SK-N-SH (cell line): ENCODE measurements around the gene CALCR. TPM values are rescaled to one million over a fixed set of nuclear protein-coding genes. Genes with fewer than 3 reads are reported as not detected.

ENCODE experiments used
- CTCF ChIA-PET: fragments of 300-600, 350-600 bp; formaldehyde crosslinking; extraction: SDS; loops from one replicate; lab custom pipeline; 2021; lab: Yijun Ruan, JAX
- POLR2A ChIA-PET: fragments of 350-600 bp; sonication (Branson Sonifier 250); formaldehyde crosslinking; extraction: SDS; loops from one replicate; lab custom pipeline; 2020; ENCODE audit warnings: antibody characterized with exemption, inconsistent platforms; lab: Yijun Ruan, JAX
- DNase-seq: peaks from one replicate; pipeline ENCODE4 v3.0.0; 2012
- H2AFZ ChIP-seq: fragments of 200-600 bp; sonication (generic); 2 replicates; pipeline ENCODE4 v1.8.1; 2016; ENCODE audit warnings: antibody characterized with exemption, mild to moderate bottlenecking, low read depth
- H3F3A ChIP-seq: fragments of 200-600 bp; sonication (generic); replicated peaks from 2 replicates; pipeline ENCODE3; 2016; ENCODE audit warnings: antibody characterized with exemption, mild to moderate bottlenecking; ENCODE audit not compliant: insufficient read depth
- H3K27ac ChIP-seq, 2 experiments: fragments of 200-500 bp in 1 of 2; fragments of 200-600 bp in 1 of 2; sonication (Bioruptor generic) in 1 of 2; sonication (generic), shearing (Covaris generic) in 1 of 2; 2 replicates each; pipeline versions ENCODE4 v1.5.1 to v1.6.1; 2014 to 2016; ENCODE audit warnings: low read depth in 2 of 2, inconsistent platforms in 1 of 2, low read length in 1 of 2, mild to moderate bottlenecking in 1 of 2, mixed read lengths in 1 of 2
- H3K27me3 ChIP-seq: fragments of 200-600 bp; sonication (generic), shearing (Covaris generic); 2 replicates; pipeline ENCODE4 v1.6.1; 2016; ENCODE audit warnings: mixed run types; ENCODE audit not compliant: insufficient read depth
- H3K36me3 ChIP-seq, 2 experiments: fragments of 200-500 bp in 1 of 2; fragments of 200-600 bp in 1 of 2; sonication (Bioruptor generic) in 1 of 2; sonication (generic) in 1 of 2; replicated peaks in 1 of 2; 2 replicates each; pipeline versions ENCODE3 to v1.5.1; 2014 to 2016; ENCODE audit warnings: low read length in 1 of 2, mild to moderate bottlenecking in 1 of 2; ENCODE audit not compliant: insufficient read depth in 2 of 2, control insufficient read depth in 1 of 2
- H3K4me1 ChIP-seq, 2 experiments: fragments of 200-500 bp in 1 of 2; fragments of 200-600 bp in 1 of 2; sonication (Bioruptor generic) in 1 of 2; sonication (generic), shearing (Covaris generic) in 1 of 2; 2 replicates each; pipeline versions ENCODE4 v1.5.1 to v1.6.1; 2014 to 2016; ENCODE audit warnings: low read depth in 1 of 2, low read length in 1 of 2, mixed run types in 1 of 2; ENCODE audit not compliant: insufficient read depth in 2 of 2, control insufficient read depth in 1 of 2
- H3K4me2 ChIP-seq: fragments of 200-600 bp; sonication (generic), shearing (Covaris generic); 2 replicates; pipeline ENCODE4 v1.6.1; 2017; ENCODE audit warnings: mixed run types
- H3K4me3 ChIP-seq, 2 experiments: fragments of 200-500 bp in 1 of 2; fragments of 200-600 bp in 1 of 2; sonication (Bioruptor generic) in 1 of 2; sonication (generic), shearing (Covaris generic) in 1 of 2; 2 replicates each; pipeline versions ENCODE4 v1.5.1 to v1.8.1; 2014 to 2016; ENCODE audit warnings: low read depth in 2 of 2, inconsistent platforms in 1 of 2, low read length in 1 of 2, mild to moderate bottlenecking in 1 of 2, mixed read lengths in 1 of 2, moderate library complexity in 1 of 2
- H3K79me2 ChIP-seq: fragments of 200-600 bp; sonication (generic); 2 replicates; pipeline ENCODE4 v1.8.1; 2017; ENCODE audit warnings: mild to moderate bottlenecking; ENCODE audit not compliant: insufficient read depth
- H3K9ac ChIP-seq: fragments of 200-600 bp; sonication (generic); 2 replicates; pipeline ENCODE4 v1.6.1; 2017; ENCODE audit warnings: mixed run types
- H3K9me2 ChIP-seq: fragments of 200-600 bp; sonication (generic); 2 replicates; pipeline ENCODE4 v1.6.1; 2017; ENCODE audit warnings: mixed run types
- H3K9me3 ChIP-seq: fragments of 200-600 bp; sonication (generic); 2 replicates; pipeline ENCODE4 v1.6.1; 2017; ENCODE audit warnings: mixed run types, mild to moderate bottlenecking, moderate library complexity
- H4K20me1 ChIP-seq: fragments of 200-600 bp; sonication (generic); 2 replicates; pipeline ENCODE4 v1.6.1; 2017; ENCODE audit warnings: mild to moderate bottlenecking, mixed run types; ENCODE audit not compliant: insufficient read depth
- FOXJ3 ChIP-seq: sonication (generic); formaldehyde crosslinking; IDR thresholded peaks from 2 replicates; pipeline ENCODE4 v1.5.1; 2020; ENCODE audit warnings: mild to moderate bottlenecking, missing genetic modification reagents
- IRF3 ChIP-seq: fragments of 150-350 bp; IDR thresholded peaks from 2 replicates; pipeline ENCODE4 v1.6.1; 2016; ENCODE audit warnings: mild to moderate bottlenecking, low read depth, low read length
- MEF2A ChIP-seq: IDR thresholded peaks from 2 replicates; pipeline ENCODE4 v1.4.0; 2012; ENCODE audit warnings: low read depth, borderline replicate concordance
- MXI1 ChIP-seq: IDR thresholded peaks from 2 replicates; pipeline ENCODE4 v1.6.1; 2012; ENCODE audit warnings: mild to moderate bottlenecking, low read depth, low read length, improper control_type of control experiment
- PBX3 ChIP-seq: IDR thresholded peaks from 2 replicates; pipeline ENCODE4; 2012
- POLR2AphosphoS5 ChIP-seq: IDR thresholded peaks from 2 replicates; pipeline ENCODE4 v1.6.1; 2012; ENCODE audit warnings: low read depth, low read length
- REST ChIP-seq: IDR thresholded peaks from 2 replicates; pipeline ENCODE4 v1.6.1; 2012; ENCODE audit warnings: mild to moderate bottlenecking, low read depth, low read length, moderate library complexity
- RXRA ChIP-seq: IDR thresholded peaks from 2 replicates; pipeline ENCODE4 v1.4.0; 2012; ENCODE audit warnings: low read depth, mild to moderate bottlenecking, borderline replicate concordance
- SIN3A ChIP-seq: IDR thresholded peaks from 2 replicates; pipeline ENCODE4 v1.6.1; 2012; ENCODE audit warnings: low read depth, mild to moderate bottlenecking, low read length, moderate library complexity, borderline replicate concordance
- WGBS: methylation state at CpG from one replicate; pipeline ENCODE4 v1.1.6; 2017; ENCODE audit warnings: low lambda C conversion rate; 5-methylcytosine and 5-hydroxymethylcytosine counted together
- polyA plus RNA-seq, 3 experiments: library from polyadenylated mRNA; depleted of rRNA; stranded (reverse); fragments of >200 nt; gene quantifications; 2 replicates each; pipeline ENCODE4 v1.2.3, GENCODE V29; 2012
- TF ChIP-seq, protein P1 (sequence below): IDR thresholded peaks from 2 replicates; pipeline ENCODE4 v1.4.0; 2012; ENCODE audit warnings: low read depth, borderline replicate concordance
- TF ChIP-seq, protein P2 (sequence below): fragments of 200-600 bp; sonication (generic); IDR thresholded peaks from 2 replicates; pipeline ENCODE4 v1.6.1; 2017; ENCODE audit warnings: antibody characterized with exemption, mild to moderate bottlenecking, moderate library complexity

CALCR gene
- polyA plus RNA-seq, 1 of the 3 experiments (the other 2 are of a cell fraction), result 0.12 TPM

GRCh38 chr7:93544691-93545090 lies 29.8 kb downstream of the CALCR start:
- Histone ChIP-seq H3K9me3 (no peaks in the 10 kb centered on the region), H3K79me2 (no peaks in the 10 kb centered on the region), H4K20me1 (no peaks in the 10 kb centered on the region), H3K9me2 (no peaks in the 10 kb centered on the region), H3K36me3 (no peaks in the 10 kb centered on the region), H3F3A (no peaks in the 10 kb centered on the region), H3K27ac (no peak overlapping the region), H3K9ac (no peak overlapping the region), H3K27me3 (no peaks in the 10 kb centered on the region), H3K4me2 (no peak overlapping the region), H2AFZ (no peak overlapping the region), H3K4me1 (no peaks in the 10 kb centered on the region), H3K4me3 (no peak overlapping the region)
- 31% methylated on average over 2 of the region's 2 CpGs for WGBS
- no peak for DNase-seq
- TF ChIP-seq, protein P1, sequence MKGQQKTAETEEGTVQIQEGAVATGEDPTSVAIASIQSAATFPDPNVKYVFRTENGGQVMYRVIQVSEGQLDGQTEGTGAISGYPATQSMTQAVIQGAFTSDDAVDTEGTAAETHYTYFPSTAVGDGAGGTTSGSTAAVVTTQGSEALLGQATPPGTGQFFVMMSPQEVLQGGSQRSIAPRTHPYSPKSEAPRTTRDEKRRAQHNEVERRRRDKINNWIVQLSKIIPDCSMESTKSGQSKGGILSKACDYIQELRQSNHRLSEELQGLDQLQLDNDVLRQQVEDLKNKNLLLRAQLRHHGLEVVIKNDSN, result no peak
- TF ChIP-seq FOXJ3 (CRISPR knock-in tag) (no peak), REST (no peak), MEF2A (no peak), POLR2AphosphoS5 (no peak)
- TF ChIP-seq, protein P2, sequence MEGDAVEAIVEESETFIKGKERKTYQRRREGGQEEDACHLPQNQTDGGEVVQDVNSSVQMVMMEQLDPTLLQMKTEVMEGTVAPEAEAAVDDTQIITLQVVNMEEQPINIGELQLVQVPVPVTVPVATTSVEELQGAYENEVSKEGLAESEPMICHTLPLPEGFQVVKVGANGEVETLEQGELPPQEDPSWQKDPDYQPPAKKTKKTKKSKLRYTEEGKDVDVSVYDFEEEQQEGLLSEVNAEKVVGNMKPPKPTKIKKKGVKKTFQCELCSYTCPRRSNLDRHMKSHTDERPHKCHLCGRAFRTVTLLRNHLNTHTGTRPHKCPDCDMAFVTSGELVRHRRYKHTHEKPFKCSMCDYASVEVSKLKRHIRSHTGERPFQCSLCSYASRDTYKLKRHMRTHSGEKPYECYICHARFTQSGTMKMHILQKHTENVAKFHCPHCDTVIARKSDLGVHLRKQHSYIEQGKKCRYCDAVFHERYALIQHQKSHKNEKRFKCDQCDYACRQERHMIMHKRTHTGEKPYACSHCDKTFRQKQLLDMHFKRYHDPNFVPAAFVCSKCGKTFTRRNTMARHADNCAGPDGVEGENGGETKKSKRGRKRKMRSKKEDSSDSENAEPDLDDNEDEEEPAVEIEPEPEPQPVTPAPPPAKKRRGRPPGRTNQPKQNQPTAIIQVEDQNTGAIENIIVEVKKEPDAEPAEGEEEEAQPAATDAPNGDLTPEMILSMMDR, result no peak
- ChIA-PET CTCF (interaction anchor here (0.7 to 1.4 kb wide), 2 partner anchors 138 to 299 kb away, joined by 3 read pairs; no protein-coding TSS in a partner anchor), POLR2A (no interaction called here)

GRCh38 chr7:93538061-93538460 lies 36.5 kb downstream of the CALCR start:
- H3K79me2 ChIP-seq, result no peaks in the 10 kb centered on the region
- H2AFZ ChIP-seq, result no peak overlapping the region
- H3K4me2 ChIP-seq, result no peak overlapping the region
- H3K9me3 ChIP-seq, result no peaks in the 10 kb centered on the region
- H3K9me2 ChIP-seq, result 0 out of 2 replicates have a peak, but pooled peaks cover 6% of the 10 kb centered on the region
- ChIA-PET CTCF (interaction anchor here (1.6 kb wide), 1 partner anchor 13 kb away, joined by 5 read pairs; no protein-coding TSS in a partner anchor), POLR2A (no interaction called here)
- no peaks in the 10 kb centered on the region for H3F3A ChIP-seq
- H3K27me3 ChIP-seq, result no peaks in the 10 kb centered on the region
- DNase-seq, result no peak
- H3K9ac ChIP-seq, result no peak overlapping the region
- no peak overlapping the region for H3K27ac ChIP-seq
- no peaks in the 10 kb centered on the region; a peak in 1 of 4 replicates for H3K4me1 ChIP-seq
- no peaks in the 10 kb centered on the region for H4K20me1 ChIP-seq
- WGBS, result 11% methylated on average over 1 of the region's 1 CpG
- no peak overlapping the region for H3K4me3 ChIP-seq
- no peaks in the 10 kb centered on the region for H3K36me3 ChIP-seq
- TF ChIP-seq FOXJ3 (CRISPR knock-in tag) (no peak), PBX3 (no peak), MXI1 (no peak), RXRA (no peak), IRF3 (no peak), SIN3A (no peak), REST (no peak)
- TF ChIP-seq, protein P1, result no peak
